Activated gamma-delta T cell (primary cell): ENCODE measurements around the gene CD81.

Source experiments
- DNase-seq: peaks from one replicate; lab custom pipeline; 2025; lab: John Stamatoyannopoulos, UW

The CD81 gene

GRCh38 chr11:2421226-2421994 lies 44.3 kb downstream of the CD81 start:
- DNase-seq: no peak

- no peak for DNase-seq
Measured at GRCh38 chr11:2421996-2422395, 44.9 kb downstream of the CD81 start.

GRCh38 chr11:2422461-2423156 lies 45.5 kb downstream of the CD81 start:
- no peak for DNase-seq

DNA sequence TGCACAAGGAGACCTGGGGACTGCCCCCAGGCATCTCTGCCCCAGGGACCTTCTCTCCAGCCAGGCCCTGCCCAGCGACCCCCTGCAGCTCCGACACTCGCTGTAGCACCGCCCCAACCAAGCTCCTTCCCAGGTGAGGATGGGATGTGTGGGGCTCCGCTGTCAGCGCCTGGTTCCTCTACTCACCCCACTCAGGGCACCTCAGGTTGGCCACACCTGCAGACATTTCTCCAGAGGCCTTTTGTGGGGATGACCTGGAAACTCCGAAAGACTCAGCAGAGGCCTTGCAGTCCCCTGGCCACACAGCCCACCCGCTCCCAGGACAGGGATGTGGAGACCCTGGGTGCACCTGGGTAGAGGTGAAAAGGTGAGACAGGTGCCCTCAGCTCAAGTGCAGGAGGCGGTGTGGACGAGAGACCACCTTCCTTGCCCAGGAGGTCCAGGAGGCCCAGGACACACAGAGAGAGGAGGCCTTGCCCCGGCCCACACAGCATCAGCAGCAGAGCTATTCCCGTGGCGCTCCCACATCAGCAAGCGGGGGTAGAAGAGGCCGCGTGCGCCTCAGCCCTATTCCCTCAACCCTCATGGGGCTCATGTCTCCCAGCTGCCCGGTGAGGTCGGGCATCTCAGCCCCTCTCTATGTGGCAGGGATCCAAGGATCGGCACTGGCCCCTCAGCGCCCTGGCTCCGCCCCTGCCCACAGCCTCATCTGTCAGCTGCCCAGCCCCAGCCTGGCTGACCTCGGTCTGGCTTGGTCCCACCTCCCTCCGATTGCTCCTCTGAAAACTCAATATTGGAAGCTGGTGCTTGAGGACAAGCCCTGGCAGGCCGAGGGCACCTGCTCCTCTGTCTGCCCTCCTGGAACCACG lies 46.3 kb downstream of the CD81 start:
- no peak for DNase-seq

GRCh38 chr11:2424811-2425495 lies 47.8 kb downstream of the CD81 start:
- no peak for DNase-seq

- DNase-seq: no peak
Measured at GRCh38 chr11:2425506-2425905, 48.4 kb downstream of the CD81 start.

GRCh38 chr11:2426221-2426620 lies 49.1 kb downstream of the CD81 start:
- DNase-seq: no peak

GRCh38 chr11:2426826-2427521 lies 49.9 kb downstream of the CD81 start:
- no peak for DNase-seq

DNA sequence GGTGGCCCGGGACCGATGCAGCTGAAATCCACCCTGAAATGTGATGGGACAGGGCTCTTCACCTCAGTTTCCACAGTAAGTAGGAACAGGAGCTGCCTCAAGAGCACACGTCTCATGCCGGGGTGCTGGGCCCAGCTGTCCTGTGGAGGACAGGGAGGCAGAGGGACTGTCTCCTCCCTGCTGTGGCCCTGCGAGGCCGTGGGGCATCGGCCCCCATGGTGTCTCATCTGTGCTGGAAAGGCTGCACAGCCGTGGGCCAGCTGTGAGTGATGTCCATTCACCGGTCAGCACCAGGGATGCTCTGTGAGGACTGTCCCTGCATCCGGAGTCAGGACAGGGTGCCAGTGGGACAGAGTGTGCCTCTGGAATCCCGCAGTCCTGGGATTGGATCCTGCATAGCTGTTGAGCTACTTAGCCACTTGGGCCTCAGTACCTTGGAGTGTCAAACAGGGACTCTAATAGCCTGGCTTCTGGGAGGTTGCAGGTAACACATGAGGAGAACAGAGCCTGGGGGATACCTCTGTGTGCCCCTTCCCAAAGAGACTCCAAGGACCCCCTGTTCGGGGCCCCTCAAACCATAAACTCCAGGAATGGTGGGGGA lies 50.7 kb downstream of the CD81 start:
- no peak for DNase-seq

DNA sequence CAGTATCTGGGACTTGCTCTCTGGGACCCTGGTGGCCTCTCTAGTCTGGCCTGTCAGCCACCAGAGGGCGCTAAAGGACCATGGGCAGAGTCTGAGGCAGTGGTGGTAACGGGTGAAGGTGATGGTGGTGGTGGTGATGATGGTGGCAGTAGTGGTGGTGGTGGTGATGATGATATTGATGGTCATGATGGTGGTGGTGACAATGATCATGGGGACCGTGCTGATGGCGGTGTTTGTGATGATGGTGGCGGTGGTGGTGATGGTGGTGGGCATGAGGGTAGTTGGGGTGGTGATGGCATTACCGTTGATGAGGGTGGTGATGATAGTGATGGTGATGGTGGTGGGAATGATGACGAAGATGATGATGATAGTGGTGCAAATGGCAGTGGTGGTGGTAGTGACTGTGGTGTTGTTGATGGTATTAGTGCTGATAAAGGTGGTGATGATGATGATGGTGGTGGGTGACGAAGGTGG lies 51.2 kb downstream of the CD81 start:
- no peak for DNase-seq

- no peak for DNase-seq
Measured at GRCh38 chr11:2431395-2431794, 54.3 kb downstream of the CD81 start.

- no peak for DNase-seq
Measured at GRCh38 chr11:2432171-2432621, 55.1 kb downstream of the CD81 start.

DNA sequence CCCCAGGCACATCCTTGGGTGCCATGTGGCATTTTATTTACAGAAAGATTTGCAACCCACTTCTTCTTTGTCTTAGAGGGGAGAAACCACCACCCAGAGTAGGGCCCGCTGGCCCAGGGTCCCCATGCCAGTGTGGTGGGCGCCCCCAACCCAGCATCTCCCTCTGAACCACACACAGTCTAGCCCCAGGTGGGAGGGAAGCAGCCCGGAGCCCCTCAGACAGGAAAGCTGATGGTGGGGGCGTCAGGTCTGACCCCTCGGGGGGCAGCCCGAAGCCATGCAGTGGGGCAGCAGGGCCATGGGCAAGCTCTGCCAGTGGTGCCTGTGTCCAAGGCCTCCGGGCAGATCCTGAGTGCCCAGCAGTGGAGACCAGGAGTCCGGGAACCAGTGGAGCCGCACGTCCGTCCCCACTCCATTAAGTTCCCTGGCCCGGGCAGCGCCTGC lies 55.5 kb downstream of the CD81 start:
- no peak for DNase-seq

GRCh38 chr11:2433106-2433925 lies 56.2 kb downstream of the CD81 start:
- DNase-seq: no peak

GRCh38 chr11:2434008-2434407 lies 56.9 kb downstream of the CD81 start:
- DNase-seq: no peak

DNA sequence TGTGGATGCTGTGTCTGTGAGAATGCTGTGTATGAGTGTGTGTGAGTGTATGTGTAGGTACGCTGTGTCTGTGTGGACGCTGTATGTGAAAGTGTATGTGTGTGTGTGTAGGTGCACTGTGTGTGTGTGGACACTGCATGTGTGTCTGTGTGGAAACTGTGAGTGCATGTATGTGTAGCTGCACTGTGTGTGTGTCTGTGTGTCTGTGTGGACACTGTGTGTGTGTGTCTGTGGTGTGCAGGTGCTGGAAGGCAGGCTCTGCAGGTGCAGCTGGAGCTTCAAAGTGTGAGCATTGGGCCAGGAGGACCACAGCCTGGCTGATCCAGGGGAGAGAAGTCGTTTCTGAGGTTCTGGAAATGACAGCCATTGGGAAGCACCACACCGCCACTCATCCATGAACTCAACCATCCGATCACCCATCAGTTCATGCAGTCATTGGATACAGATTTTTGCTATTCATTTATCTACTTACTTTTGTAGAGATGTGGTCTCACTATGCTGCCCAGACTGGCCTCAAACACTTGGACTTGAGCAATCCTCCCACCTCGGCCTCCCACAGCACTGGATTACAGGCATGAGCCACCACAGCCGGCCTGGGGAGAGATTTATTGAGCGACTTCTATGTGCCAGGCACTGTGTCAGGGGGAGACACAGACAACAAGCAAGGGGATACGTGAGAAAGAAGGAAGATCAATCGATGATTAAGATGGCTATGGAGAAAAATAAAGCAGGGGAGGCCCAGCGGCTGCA lies 57.6 kb downstream of the CD81 start:
- DNase-seq: no peak

DNA sequence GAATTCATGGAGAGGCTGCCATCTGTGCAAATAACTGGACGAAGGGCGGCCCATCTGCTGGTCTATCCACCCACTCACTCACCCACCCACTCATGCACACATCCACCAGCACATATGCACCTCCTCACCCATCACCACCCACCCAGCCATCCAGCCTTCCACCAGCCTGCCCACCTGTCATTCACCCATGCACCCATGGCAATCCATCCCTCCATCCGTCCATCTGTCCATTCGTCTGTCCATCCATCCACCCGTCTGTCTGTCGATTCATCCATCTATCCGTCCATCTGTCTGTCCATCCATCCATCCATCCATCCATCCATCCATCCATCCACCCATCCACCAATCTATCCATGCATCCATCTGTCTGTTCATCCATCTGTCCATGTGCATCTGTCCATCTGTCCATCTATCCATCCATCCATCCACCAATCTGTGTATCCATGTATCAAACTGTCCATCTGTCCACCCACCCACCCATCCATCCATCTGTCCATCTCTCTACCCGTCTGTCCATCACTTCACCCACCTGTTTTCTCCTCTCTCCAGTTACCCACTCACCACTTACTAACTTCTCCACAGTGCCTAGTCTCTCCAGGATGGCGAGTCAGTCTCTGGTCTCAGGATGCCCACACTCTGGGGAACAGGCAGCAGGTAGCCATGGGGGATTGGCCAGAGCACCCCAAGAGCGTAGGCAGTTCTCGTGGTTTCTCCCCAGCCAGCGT lies 58.3 kb downstream of the CD81 start:
- no peak for DNase-seq

DNA sequence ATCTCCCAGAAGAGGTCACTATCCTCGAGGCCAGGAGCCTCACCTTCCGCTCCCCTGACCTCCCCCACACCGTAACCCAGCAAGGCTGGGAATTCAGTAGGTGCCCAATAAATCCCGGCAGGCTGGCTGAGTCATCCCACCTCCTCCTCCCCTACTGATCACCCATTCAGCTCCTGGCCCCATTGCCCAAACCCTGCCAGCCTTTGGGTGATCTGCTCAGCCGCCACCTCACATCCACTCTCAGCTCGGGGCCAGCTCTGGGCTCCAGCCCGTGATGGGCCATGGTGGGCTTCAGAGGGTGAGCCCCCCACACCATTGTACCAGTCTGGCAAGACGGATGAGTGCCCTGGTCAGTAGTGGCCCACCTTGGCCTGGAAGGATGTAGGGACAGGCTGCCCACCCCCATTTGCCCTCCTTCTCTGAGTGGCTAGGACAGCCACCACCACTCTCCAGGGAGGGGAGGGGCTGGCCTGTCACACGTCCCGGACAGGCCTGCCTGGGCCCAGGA lies 59.0 kb downstream of the CD81 start:
- no peak for DNase-seq
